ENCODE results near the gene IRF7.

- TF ChIP-seq EZH2 (IDR thresholded peaks at IDR 0.05): no peak
- no peak for TF ChIP-seq POLR2AphosphoS5 (IDR thresholded peaks at IDR 0.05; ENCODE audit: borderline replicate concordance, low read depth, low read length)
- TF ChIP-seq FOXP2 (optimal IDR thresholded peaks at IDR 0.05; ENCODE audit: control extremely low read depth, extremely low read length, insufficient read depth): no peak
Measured at GRCh38 chr11:619628-620050, 3.9 kb upstream of the IRF7 start.
